K562 (cell line): ENCODE data around the gene SLC39A3.

Experiments used
- CTCF ChIP-seq, 3 experiments: IDR thresholded peaks in 2 of 3; conservative IDR thresholded peaks in 1 of 3; 2 replicates each; pipeline ENCODE4 v1.5.1; 2011 to 2012; ENCODE audit warnings: low read length in 3 of 3, mild to moderate bottlenecking in 3 of 3, control low read depth in 2 of 3, improper control_type of control experiment in 1 of 3, inconsistent platforms in 1 of 3, low read depth in 1 of 3, mixed read lengths in 1 of 3, moderate library complexity in 1 of 3; ENCODE audit not compliant: insufficient read depth in 2 of 3
- DDX20 ChIP-seq: fragments of 450-650 bp; IDR thresholded peaks from 2 replicates; pipeline ENCODE4 v1.6.1; 2016; ENCODE audit warnings: missing genetic modification characterization, low read depth, mild to moderate bottlenecking, missing compliant biosample characterization, moderate library complexity
- POLR2AphosphoS5 ChIP-seq: IDR thresholded peaks from 2 replicates; pipeline ENCODE4 v1.6.1; 2011; ENCODE audit warnings: mild to moderate bottlenecking, low read depth, low read length, moderate library complexity; ENCODE audit not compliant: control insufficient read depth, insufficient read depth
- RNF219 ChIP-seq: fragments of 250-450 bp; sonication (Bioruptor Pico); IDR thresholded peaks from 2 replicates; pipeline ENCODE4 v1.5.0; 2022; ENCODE audit warnings: mild to moderate bottlenecking
- TF ChIP-seq, protein P1 (sequence below): sonication (generic); formaldehyde crosslinking; IDR thresholded peaks from 2 replicates; pipeline ENCODE4 v1.9.0; 2022; ENCODE audit warnings: mild to moderate bottlenecking, missing genetic modification reagents
- TF ChIP-seq, protein P2 (sequence below), 2 experiments: fragments of 450-650 bp in 1 of 2; sonication (generic) in 1 of 2; formaldehyde crosslinking in 1 of 2; IDR thresholded peaks in 1 of 2; conservative IDR thresholded peaks in 1 of 2; 2 replicates each; pipeline versions ENCODE4 v1.6.1 to v1.8.1; 2016 to 2023; ENCODE audit warnings: mild to moderate bottlenecking in 2 of 2, moderate library complexity in 2 of 2, inconsistent platforms in 1 of 2, missing genetic modification reagents in 1 of 2
- TF ChIP-seq, protein P3 (sequence below): sonication (generic); formaldehyde crosslinking; IDR thresholded peaks from 2 replicates; pipeline ENCODE4 v1.5.0; 2020; ENCODE audit warnings: missing genetic modification reagents
- TF ChIP-seq, protein P4 (sequence below), 3 experiments: fragments of 200-800 bp in 1 of 3; sonication (Bioruptor generic) in 1 of 3; sonication (generic) in 1 of 3; formaldehyde crosslinking in 1 of 3; IDR thresholded peaks; 2 replicates each; pipeline versions ENCODE4 v1.6.1 to v1.8.0; 2016 to 2022; ENCODE audit warnings: mild to moderate bottlenecking in 2 of 3, missing compliant biosample characterization in 2 of 3, missing genetic modification characterization in 2 of 3, missing genetic modification reagents in 1 of 3

- TF ChIP-seq DDX20 (tag) (no peak), POLR2AphosphoS5 (no peak), RNF219 (CRISPR knock-in tag) (no peak), CTCF (IDR thresholded peaks at IDR 0.05 in 2 of 3, conservative IDR thresholded peaks at IDR 0.05 in 1 of 3; ENCODE audit: insufficient read depth in 2 of 3, low read depth in 1 of 3, low read length in 3 of 3) (no peak)
- TF ChIP-seq, protein P1, sequence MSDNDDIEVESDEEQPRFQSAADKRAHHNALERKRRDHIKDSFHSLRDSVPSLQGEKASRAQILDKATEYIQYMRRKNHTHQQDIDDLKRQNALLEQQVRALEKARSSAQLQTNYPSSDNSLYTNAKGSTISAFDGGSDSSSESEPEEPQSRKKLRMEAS (CRISPR knock-in tag): no peak
- TF ChIP-seq, protein P2, sequence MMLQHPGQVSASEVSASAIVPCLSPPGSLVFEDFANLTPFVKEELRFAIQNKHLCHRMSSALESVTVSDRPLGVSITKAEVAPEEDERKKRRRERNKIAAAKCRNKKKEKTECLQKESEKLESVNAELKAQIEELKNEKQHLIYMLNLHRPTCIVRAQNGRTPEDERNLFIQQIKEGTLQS (IDR thresholded peaks at IDR 0.05): no peak
- TF ChIP-seq, protein P2 (CRISPR knock-in tag; conservative IDR thresholded peaks at IDR 0.05): no peak
- TF ChIP-seq, protein P3, sequence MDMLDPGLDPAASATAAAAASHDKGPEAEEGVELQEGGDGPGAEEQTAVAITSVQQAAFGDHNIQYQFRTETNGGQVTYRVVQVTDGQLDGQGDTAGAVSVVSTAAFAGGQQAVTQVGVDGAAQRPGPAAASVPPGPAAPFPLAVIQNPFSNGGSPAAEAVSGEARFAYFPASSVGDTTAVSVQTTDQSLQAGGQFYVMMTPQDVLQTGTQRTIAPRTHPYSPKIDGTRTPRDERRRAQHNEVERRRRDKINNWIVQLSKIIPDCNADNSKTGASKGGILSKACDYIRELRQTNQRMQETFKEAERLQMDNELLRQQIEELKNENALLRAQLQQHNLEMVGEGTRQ (CRISPR knock-in tag): no peak
- TF ChIP-seq, protein P4, sequence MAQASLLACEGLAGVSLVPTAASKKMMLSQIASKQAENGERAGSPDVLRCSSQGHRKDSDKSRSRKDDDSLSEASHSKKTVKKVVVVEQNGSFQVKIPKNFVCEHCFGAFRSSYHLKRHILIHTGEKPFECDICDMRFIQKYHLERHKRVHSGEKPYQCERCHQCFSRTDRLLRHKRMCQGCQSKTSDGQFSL (CRISPR knock-in tag; IDR thresholded peaks at IDR 0.05): no peak
- TF ChIP-seq, protein P4 (tag; IDR thresholded peaks at IDR 0.05): no peak
Measured at GRCh38 chr19:2683430-2684003, 56.3 kb downstream of the SLC39A3 start.
